Mesenchymal stem cell (in vitro differentiated cells and primary cell): Measurements from ENCODE around the gene SLC25A17.

Source experiments
- DNase-seq: peaks from one replicate; pipeline ENCODE4 v3.0.0-alpha.2; 2013
- H2AFZ ChIP-seq: one replicate; pipeline ENCODE4 v1.6.1; 2013; ENCODE audit warnings: low read depth, mild to moderate bottlenecking, control low read depth, inconsistent platforms, low read length, moderate library complexity
- H2AK5ac ChIP-seq: 2 replicates; pipeline ENCODE4 v1.6.1; 2013; ENCODE audit warnings: low read length, moderate library complexity, mild to moderate bottlenecking, inconsistent platforms; ENCODE audit not compliant: severe bottlenecking
- H2BK120ac ChIP-seq: one replicate; pipeline ENCODE4 v1.6.1; 2013; ENCODE audit warnings: low read depth, mild to moderate bottlenecking, inconsistent platforms, low read length, moderate library complexity
- H2BK12ac ChIP-seq, 2 experiments: one replicate each; pipeline ENCODE4 v1.6.1; 2013; ENCODE audit warnings: inconsistent platforms in 2 of 2, low read length in 2 of 2, mild to moderate bottlenecking in 2 of 2, moderate library complexity in 2 of 2, control low read depth in 1 of 2
- H2BK15ac ChIP-seq: one replicate; pipeline ENCODE4 v1.6.1; 2013; ENCODE audit warnings: mild to moderate bottlenecking, low read depth, inconsistent platforms; ENCODE audit not compliant: poor library complexity, severe bottlenecking
- H2BK5ac ChIP-seq: 2 replicates; pipeline ENCODE4 v1.6.1; 2013; ENCODE audit warnings: low read depth, mild to moderate bottlenecking, low read length, control low read depth, inconsistent platforms; ENCODE audit not compliant: poor library complexity, severe bottlenecking
- H3K14ac ChIP-seq, 2 experiments: one replicate each; pipeline ENCODE4 v1.6.1; 2013; ENCODE audit warnings: inconsistent platforms in 2 of 2, low read length in 2 of 2, control low read depth in 1 of 2, mild to moderate bottlenecking in 1 of 2, moderate library complexity in 1 of 2
- H3K18ac ChIP-seq, 2 experiments: one replicate each; pipeline ENCODE4 v1.6.1; 2013; ENCODE audit warnings: inconsistent platforms in 2 of 2, low read length in 2 of 2, control low read depth in 1 of 2, low read depth in 1 of 2, mild to moderate bottlenecking in 1 of 2
- H3K23ac ChIP-seq, 2 experiments: one replicate each; pipeline ENCODE4 v1.6.1; 2013; ENCODE audit warnings: inconsistent platforms in 2 of 2, low read length in 2 of 2, mild to moderate bottlenecking in 2 of 2, moderate library complexity in 2 of 2, control low read depth in 1 of 2
- H3K27ac ChIP-seq: 2 replicates; pipeline ENCODE4 v1.5.1; 2013; ENCODE audit warnings: mild to moderate bottlenecking, moderate library complexity, low read length, control low read depth, inconsistent platforms; ENCODE audit not compliant: poor library complexity, severe bottlenecking
- H3K27me3 ChIP-seq, 2 experiments: 2 replicates each; pipeline versions ENCODE4 v1.6.1 to v1.7.0; 2013; ENCODE audit warnings: low read length in 2 of 2, mild to moderate bottlenecking in 2 of 2, moderate library complexity in 2 of 2, control low read depth in 1 of 2, inconsistent platforms in 1 of 2; ENCODE audit not compliant: control insufficient read depth in 1 of 2, insufficient read depth in 1 of 2
- H3K36me3 ChIP-seq, 2 experiments: 2 replicates each; pipeline versions ENCODE4 v1.6.1 to v1.7.0; 2013; ENCODE audit warnings: low read length in 2 of 2, control low read depth in 1 of 2, inconsistent platforms in 1 of 2, low read depth in 1 of 2, mild to moderate bottlenecking in 1 of 2; ENCODE audit not compliant: insufficient read depth in 2 of 2, control insufficient read depth in 1 of 2
- H3K4ac ChIP-seq, 2 experiments: one replicate each; pipeline ENCODE4 v1.6.1; 2013; ENCODE audit warnings: inconsistent platforms in 2 of 2, low read length in 2 of 2, mild to moderate bottlenecking in 2 of 2, moderate library complexity in 2 of 2, control low read depth in 1 of 2, low read depth in 1 of 2
- H3K4me1 ChIP-seq: 2 replicates; pipeline ENCODE4 v1.6.1; 2013; ENCODE audit warnings: low read depth, low read length, control low read depth; ENCODE audit not compliant: control insufficient read depth, insufficient read depth
- H3K4me2 ChIP-seq: 2 replicates; pipeline ENCODE4 v1.6.1; 2013; ENCODE audit warnings: low read length, mild to moderate bottlenecking, inconsistent platforms; ENCODE audit not compliant: poor library complexity, severe bottlenecking
- H3K4me3 ChIP-seq, 2 experiments: 2 replicates each; pipeline versions ENCODE4 v1.5.1 to v1.7.0; 2013; ENCODE audit warnings: low read length in 2 of 2, mild to moderate bottlenecking in 2 of 2, control low read depth in 1 of 2, low read depth in 1 of 2; ENCODE audit not compliant: insufficient read depth in 1 of 2
- H3K79me1 ChIP-seq: replicated peaks from 2 replicates; pipeline ENCODE4 v1.6.1; 2013; ENCODE audit warnings: mild to moderate bottlenecking, control low read depth, low read length, inconsistent platforms; ENCODE audit not compliant: poor library complexity, severe bottlenecking
- H3K9ac ChIP-seq: 2 replicates; pipeline ENCODE4 v1.7.0; 2013; ENCODE audit warnings: mild to moderate bottlenecking, low read length, moderate library complexity
- H3K9me3 ChIP-seq: 2 replicates; pipeline ENCODE4 v1.7.0; 2013; ENCODE audit warnings: mild to moderate bottlenecking, low read length; ENCODE audit not compliant: control insufficient read depth
- H4K8ac ChIP-seq: one replicate; pipeline ENCODE4 v1.6.1; 2013; ENCODE audit warnings: inconsistent platforms, mild to moderate bottlenecking, low read length, moderate library complexity
- H4K91ac ChIP-seq: one replicate; pipeline ENCODE4 v1.6.1; 2013; ENCODE audit warnings: mild to moderate bottlenecking, low read length, inconsistent platforms
- WGBS: methylation state at CpG from one replicate; pipeline ENCODE4 v1.1.7; 2013; ENCODE audit warnings: mixed read lengths; 5-methylcytosine and 5-hydroxymethylcytosine counted together

Gene SLC25A17

DNA sequence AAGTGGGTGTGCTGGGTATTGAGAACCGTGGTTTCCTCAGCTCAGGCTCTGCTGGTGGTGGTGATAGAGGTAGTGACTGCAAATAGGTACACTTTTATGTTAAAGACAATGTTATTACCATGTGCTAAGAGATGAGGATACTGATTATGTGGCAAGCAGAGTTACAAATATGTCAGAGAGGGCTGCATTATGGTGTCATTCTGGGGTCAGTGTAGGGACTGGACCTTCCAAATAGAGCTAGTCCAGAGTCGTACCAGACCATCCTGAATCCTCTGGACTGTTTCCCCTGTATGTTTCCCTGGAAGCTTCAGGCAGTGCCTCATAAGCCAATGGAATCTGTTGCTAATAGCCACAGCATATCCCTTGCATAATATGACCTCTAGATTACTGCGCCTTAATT is 42.9 kb upstream of the SLC25A17 start, which contains the start of gene DNAJB7:
Gene DNAJB7 (minus strand): TSS at position 101 of the 400 bp plus-strand sequence. CDS start 119 bp downstream, outside the sequence.
- Histone ChIP-seq H4K91ac (no peak within 1 kb of the TSS), H2AK5ac (no peak within 1 kb of the TSS), H3K23ac (no peak within 1 kb of the TSS), H3K4me2 (no peak within 1 kb of the TSS), H3K4me3 (no peak within 1 kb of the TSS), H4K8ac (no peak within 1 kb of the TSS), H3K9ac (no peak within 1 kb of the TSS), H3K14ac (no peak within 1 kb of the TSS), H3K18ac (no peak within 1 kb of the TSS), H3K79me1 (peaks cover 18% of the 10 kb centered on the region), H3K27ac (peak within 1 kb of the TSS; percentile 15), H3K27me3 (no peaks in the 10 kb centered on the region), H3K4ac (no peak within 1 kb of the TSS), H2BK12ac (no peak within 1 kb of the TSS), H2AFZ (no peak within 1 kb of the TSS), H3K9me3 (no peaks in the 10 kb centered on the region), H2BK15ac (no peak within 1 kb of the TSS), H2BK120ac (no peak within 1 kb of the TSS), H2BK5ac (no peak within 1 kb of the TSS), H3K4me1 (peaks cover 4% of the 10 kb centered on the region), H3K36me3 (peaks cover 0 to 26% of the 10 kb centered on the region in 2 experiments)
- WGBS, result 93% methylated on average over 2 of the region's 3 CpGs
- peak; percentile 16 for DNase-seq

DNA sequence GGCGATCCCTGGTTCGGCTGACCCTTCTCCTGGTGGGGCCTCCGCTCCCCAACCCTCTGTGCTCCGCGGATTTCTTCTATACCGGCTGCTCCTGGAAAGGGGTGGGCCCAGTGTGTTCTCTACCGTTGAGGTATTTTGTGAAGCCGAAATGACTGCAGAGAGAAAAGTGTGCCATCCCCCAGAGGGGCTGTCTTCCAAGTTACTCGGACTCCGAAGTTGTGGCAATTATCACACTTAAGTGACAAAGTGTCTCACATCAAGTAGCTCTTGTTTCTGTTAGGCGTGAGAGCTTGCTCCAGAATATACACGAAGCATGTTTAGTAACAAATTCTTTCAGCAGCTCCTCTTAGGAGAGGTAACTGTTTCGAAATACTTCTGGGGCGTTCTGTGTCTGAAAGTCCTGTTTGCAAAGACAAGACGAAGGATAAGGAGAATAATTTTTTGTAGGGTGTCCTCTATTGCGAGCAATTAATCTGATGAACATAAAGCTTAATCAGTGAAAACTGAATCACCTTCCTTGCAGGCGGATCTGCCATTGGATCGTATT is 38.2 kb upstream of the SLC25A17 start:
- peaks cover 9% of the 10 kb centered on the region for H3K4me1 ChIP-seq
- peak overlapping the region; percentile 75 to 95 for H3K4me3 ChIP-seq
- peak overlapping the region in 1 of 2 experiments; percentile 8 for H3K14ac ChIP-seq
- peak overlapping the region; percentile 41 to 80 for H3K18ac ChIP-seq
- no peak overlapping the region for H2BK12ac ChIP-seq
- peak; percentile 56 for DNase-seq
- peak overlapping the region; percentile 42 for H2BK120ac ChIP-seq
- H3K9me3 ChIP-seq, result no peaks in the 10 kb centered on the region
- H3K4me2 ChIP-seq, result peak overlapping the region; percentile 85
- peak overlapping the region; percentile 100 for H3K9ac ChIP-seq
- no peak overlapping the region for H3K23ac ChIP-seq
- no peaks in the 10 kb centered on the region for H3K27me3 ChIP-seq
- H4K8ac ChIP-seq, result peak overlapping the region; percentile 96
- peaks cover 0 to 30% of the 10 kb centered on the region in 2 experiments for H3K36me3 ChIP-seq
- H2BK15ac ChIP-seq, result peak overlapping the region; percentile 60
- peak overlapping the region; percentile 52 for H4K91ac ChIP-seq
- H2AFZ ChIP-seq, result peak overlapping the region; percentile 94
- no peak overlapping the region for H2BK5ac ChIP-seq
- H3K27ac ChIP-seq, result peak overlapping the region; percentile 85
- H3K79me1 ChIP-seq, result peaks cover 7% of the 10 kb centered on the region
- H3K4ac ChIP-seq, result peak overlapping the region; percentile 19 to 97
- WGBS, result 14% methylated on average over 18 of the region's 18 CpGs
- H2AK5ac ChIP-seq, result no peak overlapping the region

DNA sequence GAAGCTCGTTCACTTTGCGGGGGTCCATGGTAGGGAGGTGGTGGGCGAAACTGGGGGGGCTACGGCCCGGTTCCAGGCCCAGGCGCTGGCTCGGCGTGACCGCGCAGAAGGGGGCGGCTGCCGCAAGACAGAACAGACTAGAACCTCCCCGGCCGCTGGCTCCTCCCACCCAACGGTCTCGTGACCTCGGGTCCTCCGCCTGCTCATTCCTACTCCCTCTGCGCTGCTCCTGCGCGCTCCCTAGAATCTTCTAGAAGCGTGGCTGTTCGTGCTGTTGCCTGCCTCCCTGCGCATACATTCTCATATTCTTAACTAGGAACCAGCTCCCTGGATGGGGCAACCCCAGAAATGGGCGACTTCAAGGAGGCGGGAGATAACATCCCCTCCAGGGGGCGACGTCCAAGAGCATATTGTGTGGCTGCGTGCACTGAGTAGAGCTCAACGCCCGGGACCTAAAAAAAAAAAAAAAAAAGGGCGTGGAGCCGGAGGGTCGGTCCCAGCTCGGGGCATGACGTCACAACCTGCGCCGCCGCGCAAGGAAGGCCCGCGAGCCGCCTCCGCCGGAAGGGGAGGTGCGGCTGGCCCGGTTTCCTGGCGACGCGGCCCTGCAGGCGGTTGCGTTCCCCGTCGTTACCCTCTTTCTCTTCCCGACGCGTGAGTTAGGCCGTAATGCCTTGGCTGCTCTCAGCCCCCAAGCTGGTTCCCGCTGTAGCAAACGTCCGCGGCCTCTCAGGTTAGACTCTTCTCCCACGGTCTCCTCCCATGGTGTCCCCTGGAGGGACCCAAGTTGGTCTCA is 37.6 kb upstream of the SLC25A17 start, which contains the start of the genes ST13 and XPNPEP3:
Gene ST13 (minus strand): TSS at position 127 of the 796 bp plus-strand sequence. CDS start 99 bp downstream, at position 28.
Gene XPNPEP3 (plus strand): TSS at position 636 of the 796 bp plus-strand sequence. CDS start 34 bp downstream, at position 670.
- no peaks in the 10 kb centered on the region for H3K9me3 ChIP-seq
- peak within 1 kb of the TSS; percentile 97 for H2BK5ac ChIP-seq
- peak within 1 kb of the TSS; percentile 94 to 97 for H3K18ac ChIP-seq
- H3K9ac ChIP-seq, result peak within 1 kb of the TSS; percentile 100
- peaks cover 11% of the 10 kb centered on the region for H3K4me1 ChIP-seq
- peak within 1 kb of the TSS; percentile 95 to 96 for H3K4me3 ChIP-seq
- H2AK5ac ChIP-seq, result peak within 1 kb of the TSS; percentile 3
- H4K91ac ChIP-seq, result peak within 1 kb of the TSS; percentile 85
- H3K4ac ChIP-seq, result peak within 1 kb of the TSS; percentile 97 to 100
- DNase-seq, result peak; percentile 97
- H3K14ac ChIP-seq, result peak within 1 kb of the TSS in 1 of 2 experiments; percentile 98
- WGBS, result under 1% methylated on average over 58 of the region's 63 CpGs
- H3K4me2 ChIP-seq, result peak within 1 kb of the TSS; percentile 91
- H3K79me1 ChIP-seq, result peaks cover 1% of the 10 kb centered on the region
- peak within 1 kb of the TSS; percentile 96 for H4K8ac ChIP-seq
- H2BK15ac ChIP-seq, result peak within 1 kb of the TSS; percentile 60
- H3K27me3 ChIP-seq, result no peaks in the 10 kb centered on the region
- H2BK120ac ChIP-seq, result peak within 1 kb of the TSS; percentile 73
- peak within 1 kb of the TSS; percentile 100 for H3K27ac ChIP-seq
- peak within 1 kb of the TSS in 1 of 2 experiments; percentile 72 for H2BK12ac ChIP-seq
- H3K23ac ChIP-seq, result peak within 1 kb of the TSS; percentile 25 to 83
- peaks cover 0 to 29% of the 10 kb centered on the region in 2 experiments for H3K36me3 ChIP-seq
- peak within 1 kb of the TSS; percentile 94 for H2AFZ ChIP-seq
